Stimulated activated CD8-positive, alpha-beta memory T cell treated with anti-CD3 and anti-CD28 coated beads, Interleukin-7, amount 100 ng/mL, for 1 hour (primary cell): ENCODE results near the gene CALML4.
A peak's percentile ranks its signal among the peaks of the same experiment; 100 is the strongest.
"Not testable (repeated sequence)": the region's sequence is repeated elsewhere in the genome, so short reads cannot be mapped to it uniquely, and the experiment has no call there.

Source experiments
- DNase-seq, 2 donors: peaks; one replicate each; pipeline ENCODE4 v3.0.0-alpha.2; 2020; ENCODE audit warnings: low read depth in 2 of 2

CALML4 gene

GRCh38 chr15:68224546-68225250 lies 19.6 kb upstream of the CALML4 start:
- no peak for DNase-seq

- DNase-seq, result no peak
Observed at GRCh38 chr15:68224108-68224507, 19.0 kb upstream of the CALML4 start.

GRCh38 chr15:68223171-68223570 lies 18.0 kb upstream of the CALML4 start:
- no peak for DNase-seq

GRCh38 chr15:68222432-68222743 lies 17.3 kb upstream of the CALML4 start:
- DNase-seq, result not testable (repeated sequence)

- not testable (repeated sequence) for DNase-seq
Observed at GRCh38 chr15:68221530-68222431, 16.6 kb upstream of the CALML4 start.

GRCh38 chr15:68220967-68221366 lies 15.8 kb upstream of the CALML4 start:
- DNase-seq, result no peak

GRCh38 chr15:68220489-68220888 lies 15.4 kb upstream of the CALML4 start:
- no peak for DNase-seq

- DNase-seq, result no peak
Observed at GRCh38 chr15:68218847-68219798, 14.0 kb upstream of the CALML4 start.

- DNase-seq, result no peak
Observed at GRCh38 chr15:68218331-68218730, 13.2 kb upstream of the CALML4 start.

GRCh38 chr15:68217341-68217740 lies 12.2 kb upstream of the CALML4 start:
- no peak for DNase-seq

GRCh38 chr15:68214838-68215254 lies 9.7 kb upstream of the CALML4 start:
- no peak for DNase-seq

GRCh38 chr15:68213991-68214837 lies 9.1 kb upstream of the CALML4 start:
- DNase-seq, result no peak

- DNase-seq, result not testable (repeated sequence)
Observed at GRCh38 chr15:68213491-68213845, 8.3 kb upstream of the CALML4 start.

GRCh38 chr15:68211656-68212320 lies 6.7 kb upstream of the CALML4 start:
- no peak for DNase-seq

GRCh38 chr15:68210821-68211655 lies 5.9 kb upstream of the CALML4 start:
- DNase-seq, result peak; percentile 11 to 36

- DNase-seq, result no peak
Observed at GRCh38 chr15:68210409-68210756, 5.3 kb upstream of the CALML4 start.

- DNase-seq, result no peak
Observed at GRCh38 chr15:68209735-68210408, 4.7 kb upstream of the CALML4 start.

- no peak for DNase-seq
Observed at GRCh38 chr15:68209272-68209671, 4.1 kb upstream of the CALML4 start.

- DNase-seq, result no peak
Observed at GRCh38 chr15:68208636-68209240, 3.6 kb upstream of the CALML4 start.
